ENCODE data around the gene CYB561D2. TPM values are rescaled to one million over a fixed set of nuclear protein-coding genes. Genes with fewer than 3 reads are reported as not detected.

Gene CYB561D2
- total RNA-seq, 3 donors from 2014 or later: 23.6 to 30.1 (median 28.8) TPM

GRCh38 chr3:50324351-50325112, 26.1 kb upstream of the CYB561D2 start:
- Histone ChIP-seq H3K4me3 (no peak overlapping the region), H3K36me3 (no peaks in the 10 kb centered on the region), H3K9me3 (no peaks in the 10 kb centered on the region), H3K4me1 (peaks cover 6 to 29% of the 10 kb centered on the region in 2 donors), H3K27me3 (no peaks in the 10 kb centered on the region), H3K27ac (peak overlapping the region; percentile 31 to 93)
- intact Hi-C loops (cut with DNase I; ENCODE audit: low total_unique reads): no loop called here
- DNase-seq (ENCODE audit: low spot score in 2 of 2): no peak
- TF ChIP-seq POLR2A (IDR thresholded peaks at IDR 0.05) (no peak), CTCF (IDR thresholded peaks at IDR 0.05) (peak; percentile 67 to 79 (median 76))

- TF ChIP-seq POLR2AphosphoS5 (IDR thresholded peaks at IDR 0.05) (no peak), POLR2A (IDR thresholded peaks at IDR 0.05) (no peak), CTCF (IDR thresholded peaks at IDR 0.05) (no peak)
- intact Hi-C loops (cut with DNase I; ENCODE audit: low total_unique reads): no loop called here
- DNase-seq (ENCODE audit: low spot score in 2 of 2): no peak
- Histone ChIP-seq H3K9me3 (no peaks in the 10 kb centered on the region), H3K27me3 (no peaks in the 10 kb centered on the region), H3K27ac (peak overlapping the region; percentile 8 to 31), H3K36me3 (no peaks in the 10 kb centered on the region), H3K4me3 (no peak overlapping the region), H3K4me1 (peaks cover under 1 to 23% of the 10 kb centered on the region in 2 donors)
These were observed 25.6 kb upstream of the CYB561D2 start for GRCh38 chr3:50325113-50325480.

GRCh38 chr3:50325497-50326181, 25.0 kb upstream of the CYB561D2 start:
- H3K27me3 ChIP-seq: no peaks in the 10 kb centered on the region
- intact Hi-C loops (cut with DNase I; ENCODE audit: low total_unique reads): no loop called here
- DNase-seq (ENCODE audit: low spot score in 2 of 2): no peak
- no peak overlapping the region for H3K4me3 ChIP-seq
- H3K4me1 ChIP-seq: peaks cover 0 to 20% of the 10 kb centered on the region in 2 donors
- peak overlapping the region; percentile 8 to 21 for H3K27ac ChIP-seq
- H3K36me3 ChIP-seq: no peaks in the 10 kb centered on the region
- H3K9me3 ChIP-seq: no peaks in the 10 kb centered on the region
- TF ChIP-seq POLR2AphosphoS5 (IDR thresholded peaks at IDR 0.05) (no peak), POLR2A (IDR thresholded peaks at IDR 0.05) (no peak), CTCF (IDR thresholded peaks at IDR 0.05) (no peak)

- Histone ChIP-seq H3K27ac (no peak overlapping the region), H3K4me3 (no peak overlapping the region), H3K4me1 (peaks cover 0 to 20% of the 10 kb centered on the region in 2 donors), H3K27me3 (no peaks in the 10 kb centered on the region), H3K36me3 (peaks cover 2% of the 10 kb centered on the region), H3K9me3 (no peaks in the 10 kb centered on the region)
- intact Hi-C loops (cut with DNase I; ENCODE audit: low total_unique reads): no loop called here
- no peak for DNase-seq (ENCODE audit: low spot score in 2 of 2)
- TF ChIP-seq CTCF (IDR thresholded peaks at IDR 0.05): no peak
These were observed 24.5 kb upstream of the CYB561D2 start for GRCh38 chr3:50326182-50326541.

GRCh38 chr3:50327129-50327528, 23.5 kb upstream of the CYB561D2 start:
- H3K4me1 ChIP-seq: peaks cover 0 to 16% of the 10 kb centered on the region in 2 donors
- H3K27ac ChIP-seq: peak overlapping the region in 1 of 2 donors; percentile 89
- H3K27me3 ChIP-seq: no peaks in the 10 kb centered on the region
- intact Hi-C loops (cut with DNase I; ENCODE audit: low total_unique reads): no loop called here
- no peak for TF ChIP-seq POLR2AphosphoS5 (IDR thresholded peaks at IDR 0.05)
- no peak for TF ChIP-seq POLR2A (IDR thresholded peaks at IDR 0.05)
- no peak for TF ChIP-seq CTCF (IDR thresholded peaks at IDR 0.05)
- H3K9me3 ChIP-seq: no peaks in the 10 kb centered on the region
- peak overlapping the region; percentile 97 to 100 (median 98) for H3K4me3 ChIP-seq
- H3K36me3 ChIP-seq: peaks cover 8% of the 10 kb centered on the region
- DNase-seq (ENCODE audit: low spot score in 2 of 2): no peak

Data from breast epithelium (tissue), 4 donors.